ENCODE measurements around the gene OPCML. TPM values are rescaled to one million over a fixed set of nuclear protein-coding genes. Genes with fewer than 3 reads are reported as not detected.

Gene OPCML
- total RNA-seq, 1 experiment from 2014 or later, result not detected

- in situ Hi-C loops (cut with HindIII; ENCODE audit: low pct_unique_long_range_greater_than_20kb, low sequenced_read_pairs), result no loop called here
- DNase-seq (ENCODE audit: low read depth, low spot score), result no peak
Measured at GRCh38 chr11:132763503-132763902, 768.8 kb downstream of the OPCML start.

GRCh38 chr11:132755934-132756333, 776.4 kb downstream of the OPCML start:
- DNase-seq (ENCODE audit: low read depth, low spot score), result no peak
- in situ Hi-C loops (cut with HindIII; ENCODE audit: low pct_unique_long_range_greater_than_20kb, low sequenced_read_pairs), result no loop called here

GRCh38 chr11:132751516-132752250, 780.6 kb downstream of the OPCML start:
- in situ Hi-C loops (cut with HindIII; ENCODE audit: low pct_unique_long_range_greater_than_20kb, low sequenced_read_pairs), result no loop called here
- DNase-seq (ENCODE audit: low read depth, low spot score), result no peak

DNA sequence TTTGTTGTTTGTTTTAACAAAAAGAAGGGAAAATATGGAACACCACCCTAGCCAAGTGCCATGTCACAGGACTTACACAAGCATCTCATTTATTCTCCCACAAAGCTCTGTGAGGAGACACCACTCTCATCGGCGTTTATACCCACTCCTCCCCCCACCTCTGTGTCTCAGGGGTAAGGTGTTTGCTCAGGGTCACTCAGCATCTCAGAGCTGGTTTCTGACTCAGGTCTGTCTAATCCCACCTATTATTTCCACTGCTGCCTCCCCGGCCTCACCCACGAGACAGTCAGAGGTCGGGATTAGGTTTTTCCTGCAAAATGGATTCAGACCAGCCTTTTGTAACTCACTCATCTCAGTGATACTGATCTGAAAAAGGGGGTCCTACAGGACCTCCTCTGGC, 786.0 kb downstream of the OPCML start:
- DNase-seq (ENCODE audit: low read depth, low spot score), result no peak
- in situ Hi-C loops (cut with HindIII; ENCODE audit: low pct_unique_long_range_greater_than_20kb, low sequenced_read_pairs), result no loop called here

DNA sequence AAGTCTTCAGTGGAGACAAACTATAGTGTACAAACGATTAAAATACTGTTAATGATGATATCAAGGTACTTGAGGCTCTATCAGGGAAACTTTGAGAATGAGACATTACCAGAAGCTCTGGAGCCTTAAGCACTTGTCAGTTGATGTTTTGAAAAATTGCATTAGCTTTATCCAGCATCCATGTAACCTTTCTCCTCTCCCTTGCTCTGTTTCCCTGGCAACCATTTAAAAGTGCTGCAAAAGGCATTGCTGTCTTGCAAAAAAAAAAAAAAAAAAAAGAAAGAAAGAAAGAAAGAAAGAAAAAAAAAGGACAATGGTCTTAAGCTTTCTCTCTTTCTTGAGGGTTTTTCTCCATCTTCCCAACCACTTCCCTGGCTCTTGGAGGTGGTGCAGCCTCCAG, 787.0 kb downstream of the OPCML start:
- in situ Hi-C loops (cut with HindIII; ENCODE audit: low pct_unique_long_range_greater_than_20kb, low sequenced_read_pairs), result no loop called here
- DNase-seq (ENCODE audit: low read depth, low spot score), result no peak

DNA sequence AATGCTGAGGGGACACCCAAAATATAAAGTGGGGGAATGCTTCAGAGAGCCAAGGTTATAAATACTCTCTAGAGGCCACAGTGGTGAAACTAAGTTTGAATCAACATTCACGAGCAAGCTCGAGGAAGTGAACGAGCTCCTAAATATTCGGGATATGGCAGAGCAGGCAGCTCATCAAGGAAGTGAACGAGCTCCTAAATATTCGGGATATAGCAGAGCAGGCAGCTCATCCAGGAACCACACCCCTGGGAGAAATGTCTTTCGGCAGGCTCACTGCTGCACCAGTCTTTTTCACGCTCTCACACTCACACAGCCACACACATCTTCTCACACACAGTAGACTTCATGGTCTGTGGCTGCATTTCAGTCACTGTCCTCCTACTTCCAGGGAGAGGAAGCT, 787.5 kb downstream of the OPCML start:
- no peak for DNase-seq (ENCODE audit: low read depth, low spot score)
- in situ Hi-C loops (cut with HindIII; ENCODE audit: low pct_unique_long_range_greater_than_20kb, low sequenced_read_pairs), result no loop called here

DNA sequence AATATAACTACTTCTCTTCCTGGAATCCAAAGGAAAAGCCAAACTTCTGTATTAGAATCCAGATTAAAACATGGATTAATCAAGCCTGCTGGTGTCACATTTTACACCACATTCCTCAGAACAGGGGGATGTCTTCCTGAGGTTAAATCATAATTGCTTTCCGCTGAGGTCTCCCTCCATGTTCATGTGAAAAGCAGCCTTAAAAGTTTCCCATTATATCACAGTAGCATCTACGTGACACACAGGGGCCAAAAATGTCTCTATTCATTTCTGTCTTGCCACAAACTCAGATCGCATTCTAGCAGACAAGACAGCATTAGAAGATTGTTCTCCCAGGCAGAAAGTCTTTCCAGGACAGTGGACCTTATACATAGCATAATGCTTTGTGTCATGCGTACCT, 788.7 kb downstream of the OPCML start:
- in situ Hi-C loops (cut with HindIII; ENCODE audit: low pct_unique_long_range_greater_than_20kb, low sequenced_read_pairs), result no loop called here
- DNase-seq (ENCODE audit: low read depth, low spot score), result no peak

GRCh38 chr11:132742929-132743328, 789.4 kb downstream of the OPCML start:
- no peak for DNase-seq (ENCODE audit: low read depth, low spot score)
- in situ Hi-C loops (cut with HindIII; ENCODE audit: low pct_unique_long_range_greater_than_20kb, low sequenced_read_pairs), result no loop called here

GRCh38 chr11:132734217-132734616, 798.1 kb downstream of the OPCML start:
- no peak for DNase-seq (ENCODE audit: low read depth, low spot score)
- in situ Hi-C loops (cut with HindIII; ENCODE audit: low pct_unique_long_range_greater_than_20kb, low sequenced_read_pairs), result no loop called here

GRCh38 chr11:132728026-132728425, 804.3 kb downstream of the OPCML start:
- DNase-seq (ENCODE audit: low read depth, low spot score), result no peak
- in situ Hi-C loops (cut with HindIII; ENCODE audit: low pct_unique_long_range_greater_than_20kb, low sequenced_read_pairs), result no loop called here

DNA sequence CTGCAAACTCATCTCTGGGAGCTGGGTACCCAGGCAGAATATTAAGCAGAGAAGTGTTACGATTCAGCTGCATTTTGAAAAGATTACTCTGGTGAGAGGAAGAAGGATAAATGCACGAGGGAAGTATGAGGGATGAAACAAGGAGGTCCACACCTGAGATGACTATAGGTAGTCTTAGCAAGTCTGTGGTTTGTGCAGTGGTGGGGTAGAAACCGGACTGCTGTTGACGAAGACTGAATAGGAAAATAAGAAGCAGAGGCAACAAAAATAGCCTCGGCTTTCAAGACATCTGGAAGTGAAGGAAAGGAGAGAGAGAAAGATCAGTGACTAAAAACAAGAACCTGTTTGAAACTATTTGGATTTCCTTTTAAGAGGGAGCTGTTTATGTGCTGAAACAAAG, 810.8 kb downstream of the OPCML start:
- in situ Hi-C loops (cut with HindIII; ENCODE audit: low pct_unique_long_range_greater_than_20kb, low sequenced_read_pairs), result no loop called here

DNA sequence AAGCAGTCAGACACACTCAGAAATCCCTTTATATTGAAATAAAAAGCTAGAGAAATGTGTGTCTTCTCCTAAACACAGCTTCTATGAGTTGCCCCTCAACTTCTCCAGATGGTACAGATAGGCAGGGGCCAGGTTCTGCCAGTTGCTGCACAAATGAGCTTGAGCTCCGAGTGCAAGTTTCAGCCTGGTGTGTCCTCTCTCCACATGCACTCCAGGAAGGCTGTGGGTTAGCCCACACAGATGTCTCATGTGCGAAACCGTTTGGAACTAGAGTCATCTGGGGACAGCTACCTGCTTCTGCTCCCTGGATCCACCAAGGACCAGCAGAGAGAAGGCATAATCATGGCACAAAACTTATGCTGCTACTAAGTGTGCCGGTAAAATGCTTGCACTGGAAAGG, 812.6 kb downstream of the OPCML start:
- in situ Hi-C loops (cut with HindIII; ENCODE audit: low pct_unique_long_range_greater_than_20kb, low sequenced_read_pairs), result no loop called here
- no peak for DNase-seq (ENCODE audit: low read depth, low spot score)

More for the DNA sequence above, 810.8 kb downstream of the OPCML start:
- no peak for DNase-seq (ENCODE audit: low read depth, low spot score)

DNA sequence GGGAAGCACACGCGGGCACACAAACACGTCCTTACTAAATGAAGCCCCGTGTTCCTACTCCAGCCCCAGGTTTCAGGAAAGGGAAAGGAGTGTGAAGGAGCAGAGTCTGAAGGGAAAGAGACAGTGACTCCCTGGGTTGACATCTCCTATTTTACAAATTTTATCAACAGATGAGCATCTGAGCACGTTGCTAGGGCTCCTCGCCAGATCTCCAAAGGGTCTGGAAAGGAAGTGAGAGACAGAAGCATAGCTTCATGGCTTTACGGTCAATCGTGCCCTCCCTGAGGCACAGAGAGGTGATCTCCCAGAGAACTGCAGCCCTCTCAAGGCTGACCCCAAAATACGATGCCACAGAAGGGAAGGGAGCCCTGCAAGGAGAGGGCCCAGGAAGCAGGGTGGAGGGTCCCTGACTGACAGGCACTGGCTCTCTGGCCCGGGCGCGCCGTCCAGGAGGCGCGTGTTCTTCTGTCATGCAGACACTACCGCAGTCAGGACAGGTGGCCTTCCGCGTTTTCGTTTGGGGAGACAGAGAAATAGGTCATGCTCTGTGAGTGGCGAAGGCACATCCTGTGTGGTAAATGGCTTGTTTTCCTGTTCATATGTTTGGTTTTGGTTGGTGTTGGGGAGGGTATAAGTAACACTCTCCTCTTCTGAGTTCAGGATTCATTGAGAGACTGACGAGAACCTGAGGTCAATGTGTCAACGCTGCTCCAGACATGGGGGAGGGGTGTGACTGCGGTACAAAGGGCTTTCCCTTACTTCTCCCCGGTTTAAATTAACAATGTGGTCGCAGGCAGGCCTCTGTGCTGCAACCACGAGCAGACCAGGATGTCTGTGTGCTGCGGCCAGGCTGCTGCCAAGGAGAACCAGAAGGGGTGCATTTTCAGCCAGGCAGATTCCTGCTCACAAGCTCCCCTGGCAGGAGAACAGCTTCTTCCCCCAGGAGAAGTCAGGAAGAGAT, 813.3 kb downstream of the OPCML start:
- in situ Hi-C loops (cut with HindIII; ENCODE audit: low pct_unique_long_range_greater_than_20kb, low sequenced_read_pairs), result no loop called here
- no peak for DNase-seq (ENCODE audit: low read depth, low spot score)

GRCh38 chr11:132717824-132718223, 814.5 kb downstream of the OPCML start:
- in situ Hi-C loops (cut with HindIII; ENCODE audit: low pct_unique_long_range_greater_than_20kb, low sequenced_read_pairs), result no loop called here
- no peak for DNase-seq (ENCODE audit: low read depth, low spot score)

GRCh38 chr11:132716037-132716436, 816.3 kb downstream of the OPCML start:
- in situ Hi-C loops (cut with HindIII; ENCODE audit: low pct_unique_long_range_greater_than_20kb, low sequenced_read_pairs), result no loop called here
- no peak for DNase-seq (ENCODE audit: low read depth, low spot score)

- in situ Hi-C loops (cut with HindIII; ENCODE audit: low pct_unique_long_range_greater_than_20kb, low sequenced_read_pairs), result no loop called here
- DNase-seq (ENCODE audit: low read depth, low spot score), result no peak
Measured at GRCh38 chr11:132714859-132715440, 817.4 kb downstream of the OPCML start.

DNA sequence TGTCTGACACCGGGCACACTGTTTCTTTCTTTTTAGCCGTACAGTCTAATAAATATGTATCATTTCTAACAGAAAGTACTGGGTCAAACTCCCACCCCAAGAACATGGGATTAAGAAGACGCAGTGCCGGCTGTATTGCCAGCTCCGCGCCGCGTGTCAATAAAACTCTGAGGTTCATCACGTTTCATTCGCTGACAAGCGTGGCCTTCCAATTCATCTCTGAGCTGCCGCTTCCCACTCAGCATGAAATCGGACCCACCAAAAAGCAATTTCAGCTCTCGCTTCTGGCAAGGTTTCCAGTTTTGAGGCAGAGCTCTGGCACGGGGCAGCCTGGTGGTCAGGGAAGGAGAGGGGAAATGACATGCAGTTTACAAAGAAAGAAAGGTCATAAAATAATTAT, 819.8 kb downstream of the OPCML start:
- in situ Hi-C loops (cut with HindIII; ENCODE audit: low pct_unique_long_range_greater_than_20kb, low sequenced_read_pairs), result no loop called here
- DNase-seq (ENCODE audit: low read depth, low spot score), result no peak

- no peak for DNase-seq (ENCODE audit: low read depth, low spot score)
- in situ Hi-C loops (cut with HindIII; ENCODE audit: low pct_unique_long_range_greater_than_20kb, low sequenced_read_pairs), result no loop called here
Measured at GRCh38 chr11:132704781-132705375, 827.4 kb downstream of the OPCML start.
